ENCODE measurements around the gene NHSL2.

Gene NHSL2

DNA sequence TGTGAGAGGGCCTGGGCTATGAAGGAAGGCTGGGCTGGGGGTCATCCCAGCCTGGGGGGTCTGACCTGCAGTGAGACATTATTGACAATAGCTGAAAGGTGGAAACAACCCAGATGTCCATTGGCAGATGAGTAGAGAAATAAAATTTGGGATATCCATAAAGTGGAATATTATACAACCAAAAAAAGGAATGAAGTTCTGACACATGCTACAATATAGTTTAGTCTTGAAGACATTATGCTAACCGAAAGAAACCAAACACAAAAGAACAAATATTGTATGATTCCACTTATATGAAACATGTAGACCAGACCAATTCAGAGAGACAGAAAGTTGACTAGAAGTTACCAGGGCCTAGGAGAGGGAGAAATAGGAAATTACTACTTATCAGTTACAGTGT is 176.3 kb downstream of the NHSL2 start:
- H3K27ac ChIP-seq (ENCODE audit: low read depth, low read length) = no peak overlapping the region
- no peak overlapping the region for H3K4me3 ChIP-seq (ENCODE audit: low read depth, low read length)
- H3K9me3 ChIP-seq (ENCODE audit: control insufficient read depth, insufficient read depth, low read depth, low read length) = no peaks in the 10 kb centered on the region; the same call in 1 of the 2 replicates
- no peak overlapping the region for H3K9ac ChIP-seq (ENCODE audit: low read length)
- H3K4me1 ChIP-seq (ENCODE audit: control insufficient read depth, insufficient read depth, low read length) = peaks cover under 1% of the 10 kb centered on the region; the same call in 1 of the 2 replicates
- no peaks in the 10 kb centered on the region for H3K27me3 ChIP-seq (ENCODE audit: control insufficient read depth, insufficient read depth, low read length)
- no peaks in the 10 kb centered on the region for H3K36me3 ChIP-seq (ENCODE audit: control insufficient read depth, insufficient read depth, low read length)

DNA sequence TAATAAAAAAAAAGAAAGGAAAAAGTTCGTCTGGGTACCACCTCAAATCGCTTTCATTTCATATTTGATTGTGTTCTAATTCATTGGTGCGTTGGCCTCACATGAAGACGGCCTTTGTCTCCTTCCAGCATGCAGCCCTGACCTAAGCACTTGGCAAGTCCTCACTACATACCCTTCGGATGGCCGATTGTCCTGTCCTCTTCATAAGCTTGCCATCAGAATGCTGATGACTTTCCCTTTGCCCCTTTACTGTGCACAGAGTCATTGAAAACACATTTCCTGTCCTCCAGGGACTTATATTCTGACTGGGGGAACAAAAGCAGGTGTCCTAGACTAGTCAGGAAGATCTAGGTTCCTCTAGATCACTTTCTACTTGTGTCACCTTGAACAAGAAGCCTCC is 178.1 kb downstream of the NHSL2 start:
- H3K4me3 ChIP-seq (ENCODE audit: low read depth, low read length) = no peak overlapping the region
- H3K4me1 ChIP-seq (ENCODE audit: control insufficient read depth, insufficient read depth, low read length) = no peaks in the 10 kb centered on the region
- no peaks in the 10 kb centered on the region for H3K36me3 ChIP-seq (ENCODE audit: control insufficient read depth, insufficient read depth, low read length)
- H3K9ac ChIP-seq (ENCODE audit: low read length) = no peak overlapping the region
- H3K27ac ChIP-seq (ENCODE audit: low read depth, low read length) = no peak overlapping the region
- no peaks in the 10 kb centered on the region for H3K27me3 ChIP-seq (ENCODE audit: control insufficient read depth, insufficient read depth, low read length)
- peaks cover 4% of the 10 kb centered on the region; the same call in 1 of the 2 replicates for H3K9me3 ChIP-seq (ENCODE audit: control insufficient read depth, insufficient read depth, low read depth, low read length)

DNA sequence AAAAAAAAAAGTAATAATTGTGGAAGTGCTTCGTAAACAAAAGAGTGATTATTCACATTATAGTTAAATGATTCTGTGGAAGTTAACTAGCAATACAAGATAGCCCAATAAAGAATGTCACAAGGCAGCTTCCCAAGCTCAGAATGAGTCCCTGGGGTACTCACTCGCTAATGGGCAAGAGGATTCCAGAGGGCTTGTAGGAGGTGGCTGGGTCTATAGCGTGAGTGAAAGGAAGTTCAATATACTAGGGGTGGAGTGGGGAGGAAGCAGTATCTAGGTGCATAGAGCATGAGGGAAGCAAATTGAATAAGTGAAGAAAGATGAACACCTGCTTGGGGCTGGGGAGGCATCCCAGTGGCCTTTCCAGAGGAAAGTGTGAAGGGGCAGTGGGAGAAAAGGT is 178.6 kb downstream of the NHSL2 start:
- H3K9me3 ChIP-seq (ENCODE audit: control insufficient read depth, insufficient read depth, low read depth, low read length) = peaks cover 4% of the 10 kb centered on the region; the same call in 1 of the 2 replicates
- no peak overlapping the region for H3K27ac ChIP-seq (ENCODE audit: low read depth, low read length)
- H3K4me1 ChIP-seq (ENCODE audit: control insufficient read depth, insufficient read depth, low read length) = no peaks in the 10 kb centered on the region
- no peak overlapping the region for H3K9ac ChIP-seq (ENCODE audit: low read length)
- no peaks in the 10 kb centered on the region for H3K27me3 ChIP-seq (ENCODE audit: control insufficient read depth, insufficient read depth, low read length)
- H3K36me3 ChIP-seq (ENCODE audit: control insufficient read depth, insufficient read depth, low read length) = no peaks in the 10 kb centered on the region
- no peak overlapping the region for H3K4me3 ChIP-seq (ENCODE audit: low read depth, low read length)

DNA sequence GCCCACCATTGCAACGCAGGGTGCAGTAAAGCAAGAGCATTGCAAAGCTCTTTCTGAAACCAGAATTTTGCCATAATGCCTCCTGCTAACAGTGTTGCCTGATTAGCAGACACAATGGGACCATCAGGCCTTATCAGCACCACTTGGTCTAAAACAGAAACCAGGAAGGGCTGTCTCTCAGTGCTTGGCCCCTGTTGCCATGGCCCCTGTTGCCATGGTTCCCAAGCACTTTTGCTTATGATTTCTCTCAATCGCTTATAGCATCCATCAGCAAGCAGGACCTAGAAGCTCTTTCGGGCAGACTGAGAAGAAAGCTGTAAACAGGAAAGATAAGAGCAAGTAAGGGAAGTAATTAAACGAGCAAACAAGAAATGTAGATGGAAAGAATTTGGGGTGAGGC is 184.2 kb downstream of the NHSL2 start:
- Histone ChIP-seq H3K4me3 (ENCODE audit: low read depth, low read length) (no peak overlapping the region), H3K27ac (ENCODE audit: low read depth, low read length) (no peak overlapping the region)

DNA sequence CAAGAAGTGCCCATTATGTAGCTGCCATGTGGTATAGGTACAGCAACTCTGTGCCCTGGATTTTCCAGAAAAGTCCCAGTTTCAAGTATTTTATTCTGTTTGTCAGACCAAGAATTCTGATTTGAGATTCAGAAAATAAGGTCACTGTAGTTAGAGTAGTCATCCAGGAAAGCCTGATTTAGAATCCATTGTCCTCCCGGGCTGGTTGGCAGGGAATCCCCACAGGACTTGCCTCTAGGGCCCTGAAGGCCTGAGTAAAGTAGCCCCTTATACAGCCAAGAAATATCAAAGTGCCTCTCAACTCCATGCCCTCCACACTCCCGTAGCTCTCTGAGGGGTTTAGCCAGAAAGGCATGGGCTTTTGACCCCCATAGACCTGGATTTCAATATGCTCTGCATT is 184.7 kb downstream of the NHSL2 start:
- peaks cover 17% of the 10 kb centered on the region; the same call in 1 of the 2 replicates for H3K4me1 ChIP-seq (ENCODE audit: control insufficient read depth, insufficient read depth, low read length)
- H3K4me3 ChIP-seq (ENCODE audit: low read depth, low read length) = no peak overlapping the region
- H3K27me3 ChIP-seq (ENCODE audit: control insufficient read depth, insufficient read depth, low read length) = no peaks in the 10 kb centered on the region
- peaks cover 4% of the 10 kb centered on the region; the same call in 1 of the 2 replicates for H3K9me3 ChIP-seq (ENCODE audit: control insufficient read depth, insufficient read depth, low read depth, low read length)
- H3K36me3 ChIP-seq (ENCODE audit: control insufficient read depth, insufficient read depth, low read length) = no peaks in the 10 kb centered on the region
- no peak overlapping the region for H3K9ac ChIP-seq (ENCODE audit: low read length)
- no peak overlapping the region for H3K27ac ChIP-seq (ENCODE audit: low read depth, low read length)

More for the DNA sequence above, 184.2 kb downstream of the NHSL2 start:
- Histone ChIP-seq H3K27me3 (ENCODE audit: control insufficient read depth, insufficient read depth, low read length) (no peaks in the 10 kb centered on the region), H3K4me1 (ENCODE audit: control insufficient read depth, insufficient read depth, low read length) (peaks cover 14% of the 10 kb centered on the region; the same call in 1 of the 2 replicates), H3K36me3 (ENCODE audit: control insufficient read depth, insufficient read depth, low read length) (no peaks in the 10 kb centered on the region), H3K9me3 (ENCODE audit: control insufficient read depth, insufficient read depth, low read depth, low read length) (peaks cover 4% of the 10 kb centered on the region; the same call in 1 of the 2 replicates), H3K9ac (ENCODE audit: low read length) (no peak overlapping the region)

DNA sequence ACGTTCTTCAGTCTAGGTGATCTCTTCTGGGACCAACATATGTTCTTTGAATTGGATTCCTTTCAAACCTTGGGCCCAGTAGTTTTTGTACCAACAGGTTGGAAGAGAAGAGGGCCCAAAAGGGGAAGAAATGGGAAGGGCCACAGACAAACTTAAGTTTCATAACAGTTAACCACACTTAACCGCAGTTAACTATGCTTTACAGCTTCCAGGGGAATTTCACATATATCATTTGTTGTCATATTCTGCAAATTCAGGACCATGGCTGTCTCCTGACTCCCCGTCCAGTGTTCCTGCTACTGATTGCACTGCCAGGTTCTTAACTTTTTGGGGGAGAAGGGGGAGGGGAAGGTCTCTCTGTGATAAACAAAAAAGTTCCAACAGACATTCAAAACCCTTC is 186.5 kb downstream of the NHSL2 start:
- Histone ChIP-seq H3K4me3 (ENCODE audit: low read depth, low read length) (no peak overlapping the region), H3K4me1 (ENCODE audit: control insufficient read depth, insufficient read depth, low read length) (peaks cover 34% of the 10 kb centered on the region), H3K27me3 (ENCODE audit: control insufficient read depth, insufficient read depth, low read length) (no peaks in the 10 kb centered on the region), H3K9me3 (ENCODE audit: control insufficient read depth, insufficient read depth, low read depth, low read length) (peaks cover 4% of the 10 kb centered on the region; the same call in 1 of the 2 replicates), H3K36me3 (ENCODE audit: control insufficient read depth, insufficient read depth, low read length) (no peaks in the 10 kb centered on the region), H3K9ac (ENCODE audit: low read length) (no peak overlapping the region), H3K27ac (ENCODE audit: low read depth, low read length) (no peak overlapping the region)

DNA sequence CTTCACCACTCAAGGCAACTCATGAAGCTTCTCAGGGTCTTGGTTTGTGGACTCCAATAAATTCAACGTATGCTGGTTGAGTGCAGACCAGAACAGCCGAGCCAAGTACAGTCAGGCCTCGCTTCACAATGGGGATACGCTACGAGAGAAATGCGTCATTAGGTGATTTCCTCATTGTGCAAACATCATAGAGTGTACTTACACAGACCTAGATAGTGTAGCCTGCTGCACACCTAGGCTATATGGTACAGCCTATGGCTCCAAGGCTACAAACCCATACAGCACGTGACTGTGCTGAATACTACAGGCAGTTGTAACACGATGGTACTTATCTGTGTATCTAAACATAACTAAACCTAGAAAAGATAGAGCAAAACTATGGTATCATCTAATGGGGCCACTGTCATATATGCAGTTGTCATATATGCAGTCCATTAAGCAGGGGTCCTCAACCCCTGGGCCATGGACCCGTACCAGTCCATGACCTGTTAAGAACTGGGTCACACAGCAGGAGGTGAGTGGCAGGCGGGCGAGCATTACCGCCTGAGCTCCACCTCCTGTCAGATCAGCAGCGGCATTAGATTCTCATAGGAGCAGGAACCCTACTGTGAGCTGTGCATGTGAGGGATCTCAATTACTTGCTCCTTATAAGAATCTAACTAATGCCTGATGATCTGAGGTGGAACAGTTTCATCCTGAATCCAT is 189.6 kb downstream of the NHSL2 start:
- Histone ChIP-seq H3K4me3 (ENCODE audit: low read depth, low read length) (no peak overlapping the region), H3K9ac (ENCODE audit: low read length) (no peak overlapping the region), H3K9me3 (ENCODE audit: control insufficient read depth, insufficient read depth, low read depth, low read length) (peaks cover 5% of the 10 kb centered on the region; the same call in 1 of the 2 replicates), H3K27me3 (ENCODE audit: control insufficient read depth, insufficient read depth, low read length) (no peaks in the 10 kb centered on the region), H3K4me1 (ENCODE audit: control insufficient read depth, insufficient read depth, low read length) (peaks cover 27% of the 10 kb centered on the region), H3K36me3 (ENCODE audit: control insufficient read depth, insufficient read depth, low read length) (no peaks in the 10 kb centered on the region), H3K27ac (ENCODE audit: low read depth, low read length) (no peak overlapping the region)

DNA sequence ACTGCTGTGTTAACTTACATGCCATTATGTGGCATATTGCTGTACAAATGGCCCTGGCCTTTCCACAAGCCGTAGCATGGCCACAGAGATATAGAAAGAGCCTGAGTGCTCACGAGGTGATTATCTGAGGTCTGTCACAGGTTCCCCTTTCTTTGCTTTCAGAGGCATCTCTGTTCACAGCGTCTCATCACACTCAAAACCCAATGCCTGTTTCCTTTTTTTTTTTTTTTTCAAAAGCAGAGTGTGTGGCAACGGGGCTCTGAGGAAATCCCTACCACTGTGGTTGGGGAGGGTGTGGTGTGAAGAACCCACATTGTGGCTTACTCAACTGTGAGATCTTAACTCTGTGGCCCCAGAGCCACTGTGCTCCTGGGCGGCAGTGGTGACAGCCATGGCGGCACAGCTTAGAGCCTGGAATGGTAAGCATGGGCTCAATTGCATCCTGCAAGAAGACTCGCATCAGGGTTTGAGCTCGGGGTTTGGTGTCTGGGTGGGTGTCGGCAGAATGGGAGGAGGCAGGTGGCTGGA is 190.2 kb downstream of the NHSL2 start:
- no peaks in the 10 kb centered on the region for H3K36me3 ChIP-seq (ENCODE audit: control insufficient read depth, insufficient read depth, low read length)
- no peaks in the 10 kb centered on the region for H3K27me3 ChIP-seq (ENCODE audit: control insufficient read depth, insufficient read depth, low read length)
- H3K9me3 ChIP-seq (ENCODE audit: control insufficient read depth, insufficient read depth, low read depth, low read length) = peaks cover 7% of the 10 kb centered on the region; the same call in 1 of the 2 replicates
- no peak overlapping the region for H3K9ac ChIP-seq (ENCODE audit: low read length)
- no peak overlapping the region for H3K4me3 ChIP-seq (ENCODE audit: low read depth, low read length)
- H3K4me1 ChIP-seq (ENCODE audit: control insufficient read depth, insufficient read depth, low read length) = peaks cover 20% of the 10 kb centered on the region
- H3K27ac ChIP-seq (ENCODE audit: low read depth, low read length) = no peak overlapping the region

DNA sequence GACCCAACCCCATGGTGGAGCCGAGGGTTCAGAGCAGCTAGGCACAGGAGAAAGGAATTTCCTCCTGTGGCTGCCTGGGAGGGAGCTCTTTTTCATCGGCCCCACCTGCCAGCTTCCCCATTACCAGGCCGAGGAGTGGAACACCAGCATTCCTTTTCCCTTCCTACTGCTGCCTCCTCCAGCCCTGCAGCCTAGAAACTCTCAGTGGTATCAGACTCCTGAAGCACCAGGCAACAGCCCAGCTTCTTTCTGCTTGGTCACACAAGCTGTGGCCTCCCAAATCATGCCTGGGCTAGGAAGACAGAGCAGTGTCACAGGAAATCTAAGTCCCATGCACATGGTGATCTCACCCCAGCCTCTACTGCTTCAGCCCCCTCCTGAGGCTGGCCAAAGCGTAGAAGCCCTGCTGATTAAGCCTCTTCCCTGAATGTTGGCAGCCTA is 191.0 kb downstream of the NHSL2 start:
- Histone ChIP-seq H3K36me3 (ENCODE audit: control insufficient read depth, insufficient read depth, low read length) (no peaks in the 10 kb centered on the region), H3K4me3 (ENCODE audit: low read depth, low read length) (no peak overlapping the region), H3K9me3 (ENCODE audit: control insufficient read depth, insufficient read depth, low read depth, low read length) (peaks cover 7% of the 10 kb centered on the region; the same call in 1 of the 2 replicates), H3K9ac (ENCODE audit: low read length) (no peak overlapping the region), H3K4me1 (ENCODE audit: control insufficient read depth, insufficient read depth, low read length) (peaks cover 20% of the 10 kb centered on the region), H3K27ac (ENCODE audit: low read depth, low read length) (no peak overlapping the region), H3K27me3 (ENCODE audit: control insufficient read depth, insufficient read depth, low read length) (no peaks in the 10 kb centered on the region)

DNA sequence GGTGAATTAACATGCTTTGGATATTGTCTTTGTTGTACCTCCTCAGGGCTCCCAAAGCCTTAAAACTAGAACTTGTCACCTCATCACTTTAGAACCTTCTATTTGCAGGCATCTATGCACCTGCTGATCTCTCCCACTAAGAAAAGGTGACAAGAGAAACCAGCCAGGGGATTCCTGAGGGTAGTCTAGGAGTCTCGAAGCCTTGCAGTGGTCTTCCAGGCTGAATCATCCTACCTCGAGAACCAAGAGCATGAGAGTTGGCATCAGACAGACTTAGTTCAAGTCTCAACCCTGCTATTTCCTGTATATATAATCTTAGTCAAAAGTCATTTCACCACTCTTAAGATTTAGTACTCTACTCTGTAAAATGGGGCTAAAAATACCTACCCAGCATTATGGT is 191.5 kb downstream of the NHSL2 start:
- no peak overlapping the region for H3K9ac ChIP-seq (ENCODE audit: low read length)
- no peak overlapping the region for H3K27ac ChIP-seq (ENCODE audit: low read depth, low read length)
- H3K27me3 ChIP-seq (ENCODE audit: control insufficient read depth, insufficient read depth, low read length) = no peaks in the 10 kb centered on the region
- H3K36me3 ChIP-seq (ENCODE audit: control insufficient read depth, insufficient read depth, low read length) = no peaks in the 10 kb centered on the region
- no peak overlapping the region for H3K4me3 ChIP-seq (ENCODE audit: low read depth, low read length)
- H3K4me1 ChIP-seq (ENCODE audit: control insufficient read depth, insufficient read depth, low read length) = peaks cover 20% of the 10 kb centered on the region
- H3K9me3 ChIP-seq (ENCODE audit: control insufficient read depth, insufficient read depth, low read depth, low read length) = peaks cover 7% of the 10 kb centered on the region; the same call in 1 of the 2 replicates

DNA sequence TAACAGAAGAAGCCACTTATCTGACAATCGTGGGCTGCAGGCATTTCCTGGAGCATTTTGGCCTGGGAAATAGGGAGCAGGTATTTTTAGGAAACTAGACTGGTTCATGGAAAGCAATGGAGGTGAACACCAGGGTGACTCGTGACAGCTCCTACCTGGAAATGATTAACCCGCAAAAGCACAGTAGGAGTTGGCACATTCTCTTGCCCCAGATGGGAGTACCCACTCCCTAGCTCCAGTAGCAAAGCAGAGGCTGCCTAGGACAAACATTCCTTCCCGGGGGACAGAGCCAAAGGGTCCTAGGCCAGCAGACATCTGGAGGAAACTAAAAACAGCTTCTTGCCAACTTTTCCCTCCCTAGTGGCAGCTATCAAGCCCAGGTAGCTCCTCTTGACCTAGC is 192.1 kb downstream of the NHSL2 start:
- Histone ChIP-seq H3K27me3 (ENCODE audit: control insufficient read depth, insufficient read depth, low read length) (no peaks in the 10 kb centered on the region), H3K36me3 (ENCODE audit: control insufficient read depth, insufficient read depth, low read length) (no peaks in the 10 kb centered on the region), H3K9ac (ENCODE audit: low read length) (no peak overlapping the region), H3K27ac (ENCODE audit: low read depth, low read length) (no peak overlapping the region), H3K9me3 (ENCODE audit: control insufficient read depth, insufficient read depth, low read depth, low read length) (peaks cover 7% of the 10 kb centered on the region; the same call in 1 of the 2 replicates), H3K4me1 (ENCODE audit: control insufficient read depth, insufficient read depth, low read length) (peaks cover 24% of the 10 kb centered on the region), H3K4me3 (ENCODE audit: low read depth, low read length) (no peak overlapping the region)

All from HUES6 (cell line).